CD4-positive, alpha-beta memory T cell (primary cell): Measurements from ENCODE around the gene BABAM2. TPM values are rescaled to one million over a fixed set of nuclear protein-coding genes. Genes with fewer than 3 reads are reported as not detected.

Experiments used
- CTCF ChIA-PET: fragments of 350-600 bp; sonication (Branson Sonifier 250); formaldehyde crosslinking; loops from one replicate; lab custom pipeline; 2021; ENCODE audit warnings: inconsistent platforms; ENCODE audit not compliant: partially characterized antibody; lab: Charles Lee
- POLR2A ChIA-PET: fragments of 350-600 bp; sonication (Branson Sonifier 250); formaldehyde crosslinking; loops from one replicate; lab custom pipeline; 2021; ENCODE audit not compliant: partially characterized antibody; lab: Charles Lee
- DNase-seq, 5 donors: peaks; one replicate each; pipeline versions ENCODE4 v3.0.0 to v3.0.0-alpha.2; 2020 to 2022; ENCODE audit warnings: mixed read lengths in 1 of 5
- H3K27ac ChIP-seq: one replicate; pipeline ENCODE4 v1.7.0; 2013; ENCODE audit warnings: low read depth, low read length
- H3K27me3 ChIP-seq: 2 replicates; pipeline ENCODE4 v1.7.0; 2013; ENCODE audit warnings: mild to moderate bottlenecking, low read length, moderate library complexity; ENCODE audit not compliant: insufficient read depth
- H3K36me3 ChIP-seq: 2 replicates; pipeline ENCODE4 v1.7.0; 2013; ENCODE audit warnings: mild to moderate bottlenecking, low read length, moderate library complexity; ENCODE audit not compliant: insufficient read depth
- H3K4me1 ChIP-seq: 2 replicates; pipeline ENCODE4 v1.7.0; 2013; ENCODE audit warnings: mild to moderate bottlenecking, low read length, moderate library complexity; ENCODE audit not compliant: insufficient read depth
- H3K4me3 ChIP-seq, 2 donors: one replicate each; pipeline ENCODE4 v1.7.0; 2013; ENCODE audit warnings: low read length in 2 of 2, mild to moderate bottlenecking in 1 of 2
- H3K9me3 ChIP-seq, 2 donors: one replicate each; pipeline ENCODE4 v1.7.0; 2013; ENCODE audit warnings: low read length in 2 of 2, control low read depth in 1 of 2; ENCODE audit not compliant: control insufficient read depth in 1 of 2
- H3K27ac Mint-ChIP-seq, 7 donors: one replicate each; pipeline ENCODE4 v1.8.0; 2020 to 2021; ENCODE audit warnings: mixed read lengths in 7 of 7, mild to moderate bottlenecking in 6 of 7, inconsistent platforms in 3 of 7, moderate library complexity in 3 of 7
- H3K27me3 Mint-ChIP-seq, 2 donors: one replicate each; pipeline ENCODE4 v1.8.0; 2020 to 2021; ENCODE audit warnings: mixed read lengths in 2 of 2
- H3K36me3 Mint-ChIP-seq, 2 donors: one replicate each; pipeline ENCODE4 v1.8.0; 2020 to 2021; ENCODE audit warnings: mixed read lengths in 2 of 2, inconsistent platforms in 1 of 2, mild to moderate bottlenecking in 1 of 2
- H3K4me1 Mint-ChIP-seq, 4 donors: one replicate each; pipeline ENCODE4 v1.8.0; 2020 to 2021; ENCODE audit warnings: mixed read lengths in 4 of 4, mild to moderate bottlenecking in 1 of 4
- H3K4me3 Mint-ChIP-seq, 8 donors: one replicate each; pipeline ENCODE4 v1.8.0; 2020 to 2021; ENCODE audit warnings: mixed read lengths in 8 of 8, mild to moderate bottlenecking in 7 of 8, moderate library complexity in 6 of 8, inconsistent platforms in 3 of 8
- H3K9me3 Mint-ChIP-seq, 8 donors: one replicate each; pipeline ENCODE4 v1.8.0; 2020 to 2021; ENCODE audit warnings: mixed read lengths in 8 of 8, mild to moderate bottlenecking in 5 of 8, inconsistent platforms in 3 of 8, moderate library complexity in 1 of 8
- intact Hi-C: fragments of 100-400 bp; cut with micrococcal nuclease; formaldehyde crosslinking; loops from one replicate; pipeline ENCODE4 v1.15.1; 2023
- polyA plus RNA-seq, 2 donors: library from polyadenylated mRNA; unstranded; fragments of 300-500 nt; fragmentation: Illumina TruSeq; gene quantifications; one replicate each; pipeline ENCODE4 v1.2.3, GENCODE V29; 2021
- total RNA-seq, 2 experiments: library from RNA; stranded (reverse); gene quantifications; one replicate each; pipeline ENCODE4 v1.2.3, GENCODE V29; 2021

Gene BABAM2
- total and polyA plus RNA-seq, 4 experiments from 2014 or later: 37.3 to 60.1 (median 48.2) TPM

DNA sequence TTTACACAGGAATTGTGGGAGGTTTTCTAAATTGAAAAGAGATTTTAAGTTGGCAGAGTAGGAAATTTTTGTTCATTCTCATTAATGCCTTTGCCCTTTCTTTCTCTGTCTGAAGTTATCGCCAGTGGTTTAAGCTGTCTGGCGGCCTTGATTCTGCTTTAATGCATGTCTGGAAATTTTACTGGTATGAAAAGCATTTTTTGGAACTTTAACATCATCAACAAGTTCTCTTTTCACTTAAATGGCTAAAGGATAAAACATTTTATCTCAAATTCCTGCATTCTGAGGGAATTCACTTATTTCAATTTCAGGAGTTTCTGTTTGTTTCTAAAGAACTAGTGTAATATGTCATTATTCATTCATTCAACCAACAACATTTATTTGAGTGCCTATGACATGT, 268.3 kb downstream of the BABAM2 start:
- Histone ChIP-seq H3K4me3 (no peak overlapping the region), H3K9me3 (peaks cover 0 to 7% of the 10 kb centered on the region in 2 donors), H3K27me3 (no peaks in the 10 kb centered on the region), H3K4me1 (no peaks in the 10 kb centered on the region), H3K36me3 (no peaks in the 10 kb centered on the region), H3K27ac (no peak overlapping the region)
- intact Hi-C loops: no loop called here
- POLR2A ChIA-PET: interaction anchor here (0.5 kb wide), 1 partner anchor 233 kb away, joined by 3 read pairs; no protein-coding TSS in a partner anchor
- DNase-seq: no peak
- Mint-ChIP-seq H3K9me3 (peaks cover 0 to 23% (median 17%) of the 10 kb centered on the region in 8 donors), H3K4me3 (no peak overlapping the region), H3K27ac (no peak overlapping the region), H3K4me1 (no peaks in the 10 kb centered on the region), H3K27me3 (no peaks in the 10 kb centered on the region), H3K36me3 (peaks cover 23 to 41% of the 10 kb centered on the region in 2 donors)
- CTCF ChIA-PET: no interaction called here

DNA sequence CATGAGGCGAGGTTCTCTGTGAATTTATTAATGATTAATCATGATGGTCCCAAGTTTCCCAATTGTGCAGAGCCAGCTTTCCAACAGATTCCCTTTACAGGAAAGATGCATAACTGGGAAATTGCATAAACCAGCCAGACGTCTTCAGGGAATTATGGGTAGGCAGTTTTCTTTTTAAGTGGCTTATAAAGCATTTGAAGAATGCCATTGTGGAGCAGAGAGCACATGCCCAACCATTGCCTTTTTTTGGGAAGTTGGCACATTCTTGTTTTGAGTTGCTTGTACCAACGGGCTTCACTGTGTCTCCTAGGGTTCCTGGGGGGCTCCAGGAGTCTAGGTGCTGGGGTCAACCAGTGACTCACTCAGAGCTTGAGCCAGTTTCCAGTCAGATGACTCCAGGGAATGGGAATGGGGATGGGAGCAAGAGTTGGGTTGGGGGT, 270.5 kb downstream of the BABAM2 start:
- intact Hi-C loops: no loop called here
- H3K36me3 Mint-ChIP-seq: peaks cover 9 to 23% of the 10 kb centered on the region in 2 donors
- Histone ChIP-seq H3K27me3 (no peaks in the 10 kb centered on the region), H3K36me3 (no peaks in the 10 kb centered on the region), H3K4me3 (no peak overlapping the region), H3K4me1 (no peaks in the 10 kb centered on the region), H3K9me3 (peaks cover 0 to 1% of the 10 kb centered on the region in 2 donors), H3K27ac (no peak overlapping the region)
- no peak for DNase-seq
- ChIA-PET CTCF (no interaction called here), POLR2A (no interaction called here)
- H3K27ac Mint-ChIP-seq: peak overlapping the region in 1 of 7 donors; percentile 41
- no peak overlapping the region for H3K4me3 Mint-ChIP-seq
- no peaks in the 10 kb centered on the region for H3K27me3 Mint-ChIP-seq
- peaks cover 0 to 3% (median 2%) of the 10 kb centered on the region in 8 donors for H3K9me3 Mint-ChIP-seq
- H3K4me1 Mint-ChIP-seq: no peaks in the 10 kb centered on the region

DNA sequence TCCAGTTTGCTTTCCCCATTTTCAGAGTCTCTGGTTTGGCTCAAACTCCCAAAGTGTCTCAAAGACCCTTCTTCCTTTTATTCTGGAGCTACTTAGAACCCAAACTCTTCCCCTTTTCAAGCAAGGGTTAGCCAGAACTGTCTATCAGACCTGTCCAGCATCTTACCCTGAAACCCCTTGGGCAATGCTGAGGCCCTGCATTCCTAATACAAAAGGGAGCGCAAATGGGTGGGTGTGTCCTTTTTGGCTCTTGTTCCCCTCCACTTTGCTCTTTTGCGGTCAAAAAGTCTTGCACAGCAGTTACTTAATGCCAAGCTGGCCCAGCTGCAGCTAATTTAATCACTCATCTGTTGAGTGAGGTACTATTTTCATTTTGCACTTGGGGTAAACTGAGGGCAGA, 270.9 kb downstream of the BABAM2 start:
- H3K4me1 ChIP-seq: no peaks in the 10 kb centered on the region
- CTCF ChIA-PET: no interaction called here
- Mint-ChIP-seq H3K4me3 (no peak overlapping the region), H3K27ac (no peak overlapping the region), H3K9me3 (no peaks in the 10 kb centered on the region), H3K36me3 (peaks cover 7 to 21% of the 10 kb centered on the region in 2 donors), H3K27me3 (no peaks in the 10 kb centered on the region), H3K4me1 (no peaks in the 10 kb centered on the region)
- H3K36me3 ChIP-seq: no peaks in the 10 kb centered on the region
- no peak for DNase-seq
- intact Hi-C loops: no loop called here
- H3K9me3 ChIP-seq: no peaks in the 10 kb centered on the region
- no peak overlapping the region for H3K27ac ChIP-seq
- H3K4me3 ChIP-seq: no peak overlapping the region
- H3K27me3 ChIP-seq: no peaks in the 10 kb centered on the region
- POLR2A ChIA-PET: no interaction called here

DNA sequence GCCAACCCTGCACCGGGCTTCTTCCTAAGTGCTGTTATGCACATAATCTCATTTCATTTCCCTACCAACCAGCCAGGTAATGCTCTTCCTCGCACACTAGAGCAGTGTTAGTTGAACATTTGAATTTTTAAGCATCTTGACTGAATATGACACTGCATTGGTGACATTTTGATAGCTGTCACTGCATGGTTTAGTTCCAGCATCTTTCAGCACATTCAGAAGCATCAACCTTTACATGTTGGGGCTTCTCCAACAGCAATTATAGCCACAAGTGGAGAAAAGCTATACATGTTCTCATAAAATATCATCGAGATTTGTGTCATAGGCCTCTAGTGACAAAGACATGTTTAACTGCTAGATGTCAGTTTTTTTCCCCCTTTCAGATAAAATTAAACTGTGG, 272.0 kb downstream of the BABAM2 start:
- H3K4me1 Mint-ChIP-seq: no peaks in the 10 kb centered on the region
- no peaks in the 10 kb centered on the region for H3K27me3 Mint-ChIP-seq
- POLR2A ChIA-PET: no interaction called here
- peaks cover 2 to 15% of the 10 kb centered on the region in 2 donors for H3K36me3 Mint-ChIP-seq
- H3K27me3 ChIP-seq: no peaks in the 10 kb centered on the region
- no peaks in the 10 kb centered on the region for H3K4me1 ChIP-seq
- H3K27ac Mint-ChIP-seq: no peak overlapping the region
- no peak overlapping the region for H3K4me3 Mint-ChIP-seq
- intact Hi-C loops: no loop called here
- no peaks in the 10 kb centered on the region for H3K36me3 ChIP-seq
- CTCF ChIA-PET: no interaction called here
- no peak for DNase-seq
- H3K9me3 Mint-ChIP-seq: no peaks in the 10 kb centered on the region
- H3K9me3 ChIP-seq: no peaks in the 10 kb centered on the region
- H3K27ac ChIP-seq: no peak overlapping the region
- H3K4me3 ChIP-seq: no peak overlapping the region

DNA sequence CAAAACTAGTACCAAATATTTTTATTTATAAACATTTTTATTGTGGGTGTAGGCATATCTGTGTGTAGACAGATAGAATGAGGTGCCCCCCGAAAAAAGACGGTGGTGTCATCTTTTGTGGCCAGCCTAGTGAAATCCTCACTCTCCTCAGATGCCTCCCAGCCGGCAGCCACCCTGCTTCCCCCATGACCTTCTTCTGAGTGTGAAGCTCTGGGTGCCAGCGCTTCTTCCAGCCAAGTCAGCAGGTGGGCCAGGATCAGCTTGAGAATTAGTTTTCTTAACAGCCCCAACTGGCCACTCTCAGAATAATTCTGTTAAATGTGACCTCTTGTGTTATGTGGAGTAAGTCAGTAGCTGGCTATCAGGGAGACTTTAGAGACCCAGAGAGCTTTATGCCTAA, 272.5 kb downstream of the BABAM2 start:
- no peak overlapping the region for H3K27ac Mint-ChIP-seq
- CTCF ChIA-PET: no interaction called here
- Histone ChIP-seq H3K27ac (no peak overlapping the region), H3K9me3 (no peaks in the 10 kb centered on the region), H3K27me3 (no peaks in the 10 kb centered on the region), H3K4me3 (no peak overlapping the region), H3K36me3 (no peaks in the 10 kb centered on the region), H3K4me1 (no peaks in the 10 kb centered on the region)
- H3K36me3 Mint-ChIP-seq: peaks cover 2 to 15% of the 10 kb centered on the region in 2 donors
- H3K9me3 Mint-ChIP-seq: no peaks in the 10 kb centered on the region
- H3K4me3 Mint-ChIP-seq: no peak overlapping the region
- H3K4me1 Mint-ChIP-seq: no peaks in the 10 kb centered on the region
- H3K27me3 Mint-ChIP-seq: no peaks in the 10 kb centered on the region
- intact Hi-C loops: no loop called here
- DNase-seq: no peak
- POLR2A ChIA-PET: no interaction called here

GRCh38 chr2:28163627-28164279, 273.2 kb downstream of the BABAM2 start:
- no peaks in the 10 kb centered on the region for H3K27me3 ChIP-seq
- intact Hi-C loops: no loop called here
- Mint-ChIP-seq H3K4me3 (no peak overlapping the region), H3K9me3 (no peaks in the 10 kb centered on the region), H3K27me3 (no peaks in the 10 kb centered on the region), H3K27ac (no peak overlapping the region), H3K4me1 (no peaks in the 10 kb centered on the region), H3K36me3 (peaks cover 0 to 10% of the 10 kb centered on the region in 2 donors)
- POLR2A ChIA-PET: no interaction called here
- H3K4me3 ChIP-seq: no peak overlapping the region
- CTCF ChIA-PET: no interaction called here
- H3K27ac ChIP-seq: no peak overlapping the region
- no peaks in the 10 kb centered on the region for H3K9me3 ChIP-seq
- H3K36me3 ChIP-seq: no peaks in the 10 kb centered on the region
- H3K4me1 ChIP-seq: no peaks in the 10 kb centered on the region
- DNase-seq: no peak

DNA sequence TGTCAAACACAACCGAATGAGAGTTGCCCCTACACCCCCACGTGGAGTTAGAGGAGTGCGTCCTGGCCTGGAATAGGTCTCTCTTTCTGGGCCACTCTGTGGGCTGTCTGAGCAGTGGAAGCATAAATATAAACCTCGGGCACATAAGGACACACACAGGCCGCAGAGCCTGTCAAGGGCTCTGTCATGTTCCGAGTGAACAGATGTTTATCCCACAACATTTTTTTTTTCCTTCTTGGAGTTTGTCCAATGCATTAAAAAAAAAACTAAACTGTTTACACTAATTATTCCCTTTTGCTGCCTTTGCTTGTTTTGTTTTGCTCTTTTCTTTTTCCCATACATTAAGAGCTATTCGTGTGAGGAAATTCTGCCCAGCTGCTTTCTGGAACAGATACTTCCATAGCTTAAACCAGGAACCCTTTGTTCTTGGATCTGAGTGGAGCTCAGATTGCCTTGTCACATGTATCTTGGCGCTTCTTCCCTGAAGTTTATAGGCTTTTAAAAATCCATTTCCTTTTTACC, 273.8 kb downstream of the BABAM2 start:
- Mint-ChIP-seq H3K36me3 (peaks cover 0 to 5% of the 10 kb centered on the region in 2 donors), H3K9me3 (no peaks in the 10 kb centered on the region), H3K27ac (no peak overlapping the region), H3K27me3 (no peaks in the 10 kb centered on the region), H3K4me3 (no peak overlapping the region), H3K4me1 (no peaks in the 10 kb centered on the region)
- CTCF ChIA-PET: no interaction called here
- intact Hi-C loops: no loop called here
- POLR2A ChIA-PET: interaction anchor here (0.6 kb wide), 1 partner anchor 61 kb away, joined by 4 read pairs; no protein-coding TSS in a partner anchor
- H3K27ac ChIP-seq: no peak overlapping the region
- no peak for DNase-seq
- H3K9me3 ChIP-seq: no peaks in the 10 kb centered on the region
- H3K36me3 ChIP-seq: no peaks in the 10 kb centered on the region
- H3K27me3 ChIP-seq: no peaks in the 10 kb centered on the region
- H3K4me1 ChIP-seq: no peaks in the 10 kb centered on the region
- H3K4me3 ChIP-seq: no peak overlapping the region
